GM18507 (cell line): ENCODE results near the gene AMER3.

Experiments
- DNase-seq: peaks from one replicate; pipeline ENCODE4 v3.0.0; 2011; ENCODE audit warnings: low read depth; ENCODE audit not compliant: insufficient read length; ENCODE audit errors: extremely low spot score
- FAIRE-seq: peaks from 2 replicates; lab custom pipeline; 2011; peaks lifted over from hg19 to GRCh38; lab: Jason Lieb, UNC

AMER3 gene

DNA sequence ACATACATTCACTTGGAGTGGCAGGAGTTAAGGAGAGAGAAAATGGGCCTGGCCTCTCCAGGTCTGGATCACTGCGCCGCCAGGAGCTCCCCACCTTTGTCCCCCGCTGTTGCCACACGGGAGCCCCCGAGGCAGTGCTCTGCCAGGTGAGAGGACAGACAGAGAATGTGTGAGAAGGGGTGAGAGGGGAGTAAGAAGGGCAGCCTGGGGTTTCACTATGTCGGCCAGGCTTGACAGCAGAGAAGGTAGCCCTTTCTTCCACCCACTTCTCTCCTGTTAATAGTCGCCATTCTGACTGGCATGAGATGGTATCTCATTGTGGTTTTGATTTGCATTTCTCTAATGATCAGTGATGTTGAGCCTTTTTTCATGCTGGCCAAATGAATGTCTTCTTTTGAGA is 55.1 kb downstream of the AMER3 start:
- FAIRE-seq, result no peak

DNA sequence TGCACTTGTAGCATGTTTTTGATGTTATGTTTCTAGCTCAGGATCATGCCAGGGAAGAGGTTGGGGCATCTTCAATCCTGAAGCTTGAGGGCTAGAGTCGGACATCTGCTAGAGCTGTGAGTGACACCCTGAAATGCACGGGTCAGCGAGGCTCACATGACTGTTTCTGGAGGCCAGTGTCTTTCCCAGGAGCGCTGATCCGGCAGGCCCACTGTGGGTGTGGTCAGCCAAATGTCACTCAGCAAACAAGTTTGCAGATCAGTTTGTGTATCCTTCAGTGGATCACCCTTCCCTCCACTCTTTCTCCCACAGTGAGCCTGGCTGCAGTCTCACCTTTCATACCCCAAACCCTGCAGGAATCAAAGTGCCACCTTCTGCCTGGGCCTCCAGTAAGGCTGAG is 58.4 kb downstream of the AMER3 start:
- FAIRE-seq (no peak), DNase-seq (no peak)

More for the DNA sequence above, 55.1 kb downstream of the AMER3 start:
- DNase-seq, result no peak

DNA sequence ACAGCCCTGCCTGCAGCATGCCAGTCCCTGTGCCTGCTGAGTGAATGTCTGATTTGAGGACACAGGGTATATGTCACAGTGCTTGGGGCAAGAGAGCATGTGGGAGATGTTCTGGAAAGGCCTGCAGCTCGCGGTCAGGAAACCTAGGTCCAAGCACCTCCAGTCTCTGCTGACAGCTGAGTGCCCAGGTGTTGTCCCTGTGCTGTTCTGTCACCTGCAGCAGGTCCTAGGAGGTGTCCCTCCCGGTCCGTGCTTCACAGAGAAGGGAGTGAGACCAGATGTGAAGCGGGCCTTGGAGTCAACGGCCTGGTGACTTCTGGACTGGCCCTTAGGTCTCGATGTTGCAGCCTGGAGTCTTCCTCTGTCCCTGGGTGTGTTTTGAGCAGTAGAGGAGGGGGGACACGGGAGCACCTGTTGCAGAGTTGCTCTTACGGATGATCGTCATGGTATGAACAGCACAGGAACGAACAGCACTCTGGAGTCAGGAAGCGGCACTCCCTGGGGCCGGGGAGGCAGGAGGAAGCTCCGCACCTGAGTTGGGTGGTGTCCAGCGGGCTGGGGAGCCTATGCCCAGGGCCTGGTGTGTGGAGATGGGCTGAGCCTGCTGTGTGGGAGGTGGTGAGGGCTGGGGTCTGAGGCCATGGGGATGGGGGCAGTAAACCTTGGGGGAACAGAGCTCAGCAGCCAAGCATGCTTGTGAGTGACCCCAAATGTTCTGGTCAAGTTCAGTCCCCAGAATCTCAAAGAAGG is 59.8 kb downstream of the AMER3 start:
- FAIRE-seq (no peak), DNase-seq (no peak)
